Smooth muscle cell (in vitro differentiated cells): ENCODE measurements around the gene CD200. TPM values are rescaled to one million over a fixed set of nuclear protein-coding genes. Genes with fewer than 3 reads are reported as not detected.

Experiments used
- DNase-seq: peaks from one replicate; lab custom pipeline; 2025; ENCODE audit not compliant: unreplicated experiment; lab: John Stamatoyannopoulos, UW
- H2AFZ ChIP-seq: fragments of 200-600 bp; sonication (generic); 2 replicates; pipeline ENCODE4 v1.6.0; 2016; ENCODE audit warnings: antibody characterized with exemption, low read depth, mild to moderate bottlenecking
- H3F3A ChIP-seq: fragments of 200-600 bp; sonication (generic); 2 replicates; pipeline ENCODE4 v1.6.0; 2017; ENCODE audit warnings: antibody characterized with exemption, low read depth
- H3K27ac ChIP-seq: fragments of 200-600 bp; sonication (generic); 2 replicates; pipeline ENCODE4 v1.5.1; 2016; ENCODE audit warnings: low read depth, mild to moderate bottlenecking
- H3K27me3 ChIP-seq: fragments of 200-600 bp; sonication (generic); 2 replicates; pipeline ENCODE4 v1.6.1; 2016; ENCODE audit warnings: low read depth, mild to moderate bottlenecking
- H3K36me3 ChIP-seq: fragments of 200-600 bp; sonication (generic); 2 replicates; pipeline ENCODE4 v1.5.1; 2016; ENCODE audit warnings: low read depth
- H3K4me1 ChIP-seq: fragments of 200-600 bp; sonication (generic); 2 replicates; pipeline ENCODE4 v1.5.1; 2016; ENCODE audit warnings: low read depth
- H3K4me2 ChIP-seq: fragments of 200-600 bp; sonication (generic); 2 replicates; pipeline ENCODE4 v1.6.0; 2016; ENCODE audit warnings: mild to moderate bottlenecking
- H3K4me3 ChIP-seq: fragments of 200-600 bp; sonication (generic); 2 replicates; pipeline ENCODE4 v1.5.1; 2016; ENCODE audit warnings: mild to moderate bottlenecking
- H3K79me2 ChIP-seq: fragments of 200-600 bp; sonication (generic); 2 replicates; pipeline ENCODE4 v1.6.0; 2016; ENCODE audit warnings: low read depth, mild to moderate bottlenecking
- H3K9ac ChIP-seq: fragments of 200-600 bp; sonication (generic); 2 replicates; pipeline ENCODE4 v1.6.0; 2016; ENCODE audit warnings: low read depth
- H3K9me3 ChIP-seq: fragments of 200-600 bp; sonication (generic); replicated peaks from 2 replicates; pipeline ENCODE4 v1.5.1; 2016; ENCODE audit warnings: low read depth
- H4K20me1 ChIP-seq: fragments of 200-600 bp; sonication (generic); 2 replicates; pipeline ENCODE4 v1.6.0; 2016; ENCODE audit warnings: low read depth
- WGBS: methylation state at CpG from one replicate; pipeline ENCODE4 v1.1.7; 2016; ENCODE audit warnings: low lambda C conversion rate; 5-methylcytosine and 5-hydroxymethylcytosine counted together
- polyA plus RNA-seq: library from polyadenylated mRNA; unstranded; fragments of >200 nt; fragmentation: Nextera tagmentation; extraction: Ambion mirVana; gene quantifications from 2 replicates; pipeline ENCODE4 v1.2.1, GENCODE V29; 2016
- total RNA-seq: library from RNA; depleted of rRNA; stranded (reverse); fragments of >200 nt; gene quantifications from 2 replicates; pipeline ENCODE4 v1.2.3, GENCODE V29; 2014
- TF ChIP-seq, protein P1 (sequence below): fragments of 200-600 bp; sonication (generic); IDR thresholded peaks from 2 replicates; pipeline ENCODE4 v1.5.1; 2017; ENCODE audit warnings: borderline replicate concordance, mild to moderate bottlenecking, antibody characterized with exemption; ENCODE audit not compliant: insufficient read depth, poor library complexity, severe bottlenecking

Gene CD200
- total and polyA plus RNA-seq, 2 experiments from 2014 or later: 10.0 to 12.4 TPM

- H3K9ac ChIP-seq: peak overlapping the region; percentile 52
- H3F3A ChIP-seq: peaks cover 27% of the 10 kb centered on the region
- peaks cover 20% of the 10 kb centered on the region for H3K4me1 ChIP-seq
- DNase-seq: no peak
- 14% methylated on average over 7 of the region's 7 CpGs for WGBS
- H3K27me3 ChIP-seq: no peaks in the 10 kb centered on the region
- H3K9me3 ChIP-seq: no peaks in the 10 kb centered on the region
- H2AFZ ChIP-seq: peak overlapping the region; percentile 31
- TF ChIP-seq, protein P1, sequence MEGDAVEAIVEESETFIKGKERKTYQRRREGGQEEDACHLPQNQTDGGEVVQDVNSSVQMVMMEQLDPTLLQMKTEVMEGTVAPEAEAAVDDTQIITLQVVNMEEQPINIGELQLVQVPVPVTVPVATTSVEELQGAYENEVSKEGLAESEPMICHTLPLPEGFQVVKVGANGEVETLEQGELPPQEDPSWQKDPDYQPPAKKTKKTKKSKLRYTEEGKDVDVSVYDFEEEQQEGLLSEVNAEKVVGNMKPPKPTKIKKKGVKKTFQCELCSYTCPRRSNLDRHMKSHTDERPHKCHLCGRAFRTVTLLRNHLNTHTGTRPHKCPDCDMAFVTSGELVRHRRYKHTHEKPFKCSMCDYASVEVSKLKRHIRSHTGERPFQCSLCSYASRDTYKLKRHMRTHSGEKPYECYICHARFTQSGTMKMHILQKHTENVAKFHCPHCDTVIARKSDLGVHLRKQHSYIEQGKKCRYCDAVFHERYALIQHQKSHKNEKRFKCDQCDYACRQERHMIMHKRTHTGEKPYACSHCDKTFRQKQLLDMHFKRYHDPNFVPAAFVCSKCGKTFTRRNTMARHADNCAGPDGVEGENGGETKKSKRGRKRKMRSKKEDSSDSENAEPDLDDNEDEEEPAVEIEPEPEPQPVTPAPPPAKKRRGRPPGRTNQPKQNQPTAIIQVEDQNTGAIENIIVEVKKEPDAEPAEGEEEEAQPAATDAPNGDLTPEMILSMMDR: no peak
- peak overlapping the region; percentile 75 for H3K4me2 ChIP-seq
- no peaks in the 10 kb centered on the region for H3K36me3 ChIP-seq
- H3K27ac ChIP-seq: peak overlapping the region; percentile 96
- no peak overlapping the region for H3K4me3 ChIP-seq
- H3K79me2 ChIP-seq: no peaks in the 10 kb centered on the region
- no peaks in the 10 kb centered on the region for H4K20me1 ChIP-seq
Measured at GRCh38 chr3:112379020-112379690, 46.2 kb downstream of the CD200 start.

DNA sequence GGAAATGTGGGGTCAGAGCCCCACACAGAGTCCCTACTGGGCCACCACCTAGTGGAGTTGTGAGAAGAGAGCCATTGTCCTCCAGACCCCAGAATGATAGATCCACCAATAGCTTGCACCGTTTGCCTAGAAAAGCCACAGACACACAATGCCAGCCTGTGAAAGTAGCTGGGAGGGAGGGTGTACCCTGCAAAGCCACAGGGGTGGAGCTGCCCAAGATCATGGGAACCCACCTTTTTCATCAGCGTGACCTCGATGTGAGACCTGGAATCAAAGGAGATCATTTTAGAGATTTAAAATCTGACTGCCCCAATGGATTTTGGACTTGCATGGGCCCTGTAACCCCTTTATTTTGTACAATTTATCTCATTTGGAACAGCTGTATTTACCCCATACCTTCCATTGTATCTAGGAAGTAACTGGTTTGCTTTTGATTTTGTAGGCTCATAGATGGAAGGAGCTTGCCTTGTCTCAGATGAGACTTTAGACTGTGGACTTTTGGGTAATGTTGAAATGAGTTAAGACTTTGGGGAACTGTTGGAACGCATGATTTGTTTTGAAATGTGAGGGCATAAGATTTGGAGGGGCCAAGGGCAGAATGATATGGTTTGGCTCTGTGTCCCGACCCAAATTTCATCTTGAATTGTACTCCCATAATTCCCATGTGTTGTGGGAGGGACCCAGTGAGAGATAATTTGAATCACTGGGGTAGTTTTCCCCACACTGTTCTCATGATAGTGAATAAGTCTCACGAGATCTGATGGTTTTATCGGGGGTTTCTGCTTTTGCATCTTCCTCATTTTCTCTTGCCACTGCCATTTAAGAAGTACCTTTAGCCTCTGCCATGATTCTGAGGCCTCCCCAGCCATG, 49.0 kb downstream of the CD200 start:
- DNase-seq: no peak
- H3K27ac ChIP-seq: no peak overlapping the region
- TF ChIP-seq, protein P1: no peak
- no peaks in the 10 kb centered on the region for H4K20me1 ChIP-seq
- no peak overlapping the region for H3K9ac ChIP-seq
- 80% methylated on average over 7 of the region's 7 CpGs for WGBS
- H3F3A ChIP-seq: peaks cover 27% of the 10 kb centered on the region
- no peak overlapping the region for H2AFZ ChIP-seq
- H3K4me3 ChIP-seq: no peak overlapping the region
- H3K4me2 ChIP-seq: no peak overlapping the region
- no peaks in the 10 kb centered on the region for H3K9me3 ChIP-seq
- no peaks in the 10 kb centered on the region for H3K36me3 ChIP-seq
- H3K27me3 ChIP-seq: no peaks in the 10 kb centered on the region
- no peaks in the 10 kb centered on the region for H3K79me2 ChIP-seq
- H3K4me1 ChIP-seq: peaks cover 16% of the 10 kb centered on the region

DNA sequence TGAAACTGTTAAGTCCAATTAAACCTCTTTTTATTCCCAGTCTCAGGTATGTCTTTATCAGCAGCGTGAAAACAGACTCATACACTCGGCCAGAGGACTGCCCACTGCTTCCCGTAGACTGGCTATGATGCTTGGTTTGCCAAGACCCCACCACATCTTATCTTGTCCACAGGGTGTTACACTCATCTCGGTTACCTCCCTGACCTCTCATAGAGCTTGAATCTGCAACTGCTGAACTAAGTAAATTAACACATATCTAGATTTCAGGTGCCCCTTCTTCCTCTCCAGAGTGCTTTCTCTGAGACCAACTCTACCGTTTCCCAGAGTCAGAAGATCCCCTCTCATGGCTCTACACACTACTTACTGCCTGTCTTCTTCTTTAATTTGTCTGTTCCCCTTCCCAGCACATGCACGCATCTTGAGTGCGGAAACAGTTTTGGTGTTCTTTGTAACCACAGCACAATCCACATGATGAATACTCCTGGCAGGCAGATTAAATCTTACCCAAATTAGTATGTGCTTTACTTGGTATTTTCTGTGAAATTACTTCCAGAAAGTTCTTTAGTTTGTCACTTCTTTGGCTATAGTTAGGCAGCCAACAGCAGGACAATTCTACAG, 49.7 kb downstream of the CD200 start:
- no peaks in the 10 kb centered on the region for H3K27me3 ChIP-seq
- H3K4me1 ChIP-seq: peaks cover 9% of the 10 kb centered on the region
- peaks cover 21% of the 10 kb centered on the region for H3F3A ChIP-seq
- H3K27ac ChIP-seq: no peak overlapping the region
- H3K4me3 ChIP-seq: no peak overlapping the region
- no peak for DNase-seq
- no peak overlapping the region for H3K4me2 ChIP-seq
- TF ChIP-seq, protein P1: no peak
- no peaks in the 10 kb centered on the region for H3K79me2 ChIP-seq
- no peaks in the 10 kb centered on the region for H4K20me1 ChIP-seq
- H2AFZ ChIP-seq: no peak overlapping the region
- no peaks in the 10 kb centered on the region for H3K9me3 ChIP-seq
- 91% methylated on average over 7 of the region's 7 CpGs for WGBS
- H3K36me3 ChIP-seq: no peaks in the 10 kb centered on the region
- no peak overlapping the region for H3K9ac ChIP-seq
